Activated CD8-positive, alpha-beta memory T cell treated with anti-CD3 and anti-CD28 coated beads, Interleukin-2, amount 50 U/mL, for 24 hours (primary cell): Measurements from ENCODE around the gene SLC25A42.
"Not testable (repeated sequence)": the region's sequence is repeated elsewhere in the genome, so short reads cannot be mapped to it uniquely, and the experiment has no call there.

Experiments
- DNase-seq: peaks from one replicate; pipeline ENCODE4 v3.0.0-alpha.2; 2020; ENCODE audit errors: extremely low read depth

The SLC25A42 gene

GRCh38 chr19:19135713-19136112 is 71.9 kb downstream of the SLC25A42 start:
- not testable (repeated sequence) for DNase-seq

- DNase-seq = no peak
Measured at GRCh38 chr19:19137556-19138108, 73.8 kb downstream of the SLC25A42 start.

- DNase-seq = peak; percentile 95
Measured at GRCh38 chr19:19138109-19138981, 74.6 kb downstream of the SLC25A42 start, which contains the start of gene TMEM161A. Gene TMEM161A (minus strand): TSS chr19:19138478. CDS start chr19:19138428, 50 bp downstream.

- no peak for DNase-seq
Measured at GRCh38 chr19:19139876-19140229, 76.1 kb downstream of the SLC25A42 start.

GRCh38 chr19:19140476-19140875 is 76.7 kb downstream of the SLC25A42 start:
- DNase-seq = no peak

- DNase-seq = no peak
Measured at GRCh38 chr19:19142347-19142746, 78.6 kb downstream of the SLC25A42 start.

GRCh38 chr19:19145281-19145680 is 81.5 kb downstream of the SLC25A42 start:
- DNase-seq = no peak

GRCh38 chr19:19145684-19146608 is 82.2 kb downstream of the SLC25A42 start:
- peak; percentile 69 for DNase-seq

GRCh38 chr19:19146865-19147264 is 83.1 kb downstream of the SLC25A42 start:
- DNase-seq = no peak

GRCh38 chr19:19147344-19147743 is 83.5 kb downstream of the SLC25A42 start:
- no peak for DNase-seq

- DNase-seq = not testable (repeated sequence)
Measured at GRCh38 chr19:19148504-19148903, 84.7 kb downstream of the SLC25A42 start.

GRCh38 chr19:19149435-19149834 is 85.6 kb downstream of the SLC25A42 start:
- no peak for DNase-seq

GRCh38 chr19:19151418-19151817 is 87.6 kb downstream of the SLC25A42 start:
- DNase-seq = no peak

- no peak for DNase-seq
Measured at GRCh38 chr19:19152668-19153384, 89.0 kb downstream of the SLC25A42 start.

- DNase-seq = no peak
Measured at GRCh38 chr19:19154768-19155494, 91.1 kb downstream of the SLC25A42 start.

GRCh38 chr19:19155495-19156219 is 91.9 kb downstream of the SLC25A42 start:
- no peak for DNase-seq

- no peak for DNase-seq
Measured at GRCh38 chr19:19157808-19158207, 94.0 kb downstream of the SLC25A42 start.

GRCh38 chr19:19159534-19159933 is 95.7 kb downstream of the SLC25A42 start:
- DNase-seq = no peak

GRCh38 chr19:19160461-19161035 is 96.8 kb downstream of the SLC25A42 start:
- DNase-seq = no peak

- DNase-seq = no peak
Measured at GRCh38 chr19:19162495-19162894, 98.7 kb downstream of the SLC25A42 start.
